GM12878 (cell line): ENCODE results near the gene NACA. TPM values are rescaled to one million over a fixed set of nuclear protein-coding genes. Genes with fewer than 3 reads are reported as not detected.

Source experiments
- ATAC-seq: fragments of 200-7000 bp; cut with Tn5 transposase; 3 replicates; pipeline ENCODE4 v1.9.1; 2020; ENCODE audit warnings: mild to moderate bottlenecking, moderate library complexity
- BruUV-seq: library from RNA; stranded (reverse); fragments of 400-500 nt; replicated peaks from 2 replicates; lab custom pipeline; 2021; lab: Mats Ljungman, UMichigan
- CTCF ChIA-PET: fragments of 300-600 bp; sonication (Branson Sonifier 250); formaldehyde crosslinking; extraction: SDS; loops from one replicate; lab custom pipeline; 2021; ENCODE audit warnings: inconsistent platforms; lab: Yijun Ruan, JAX
- POLR2A ChIA-PET: fragments of 350-600 bp; formaldehyde crosslinking; extraction: SDS; loops from one replicate; lab custom pipeline; 2021; ENCODE audit warnings: inconsistent platforms; lab: Charles Lee
- RAD21 ChIA-PET: fragments of 300-600 bp; sonication (Branson Sonifier 250); formaldehyde crosslinking; loops from one replicate; lab custom pipeline; 2023; ENCODE audit warnings: antibody characterized with exemption; ENCODE audit not compliant: unreplicated experiment; lab: Charles Lee
- SMC1A ChIA-PET: fragments of 300-600 bp; sonication (Branson Sonifier 250); formaldehyde crosslinking; loops from one replicate; lab custom pipeline; 2023; ENCODE audit not compliant: unreplicated experiment, uncharacterized antibody; lab: Charles Lee
- DNase-seq: peaks from one replicate; pipeline ENCODE4 v3.0.0-alpha.2; 2011; ENCODE audit warnings: low read depth, low spot score
- FAIRE-seq: peaks from 3 replicates; lab custom pipeline; 2011; peaks lifted over from hg19 to GRCh38; lab: Jason Lieb, UNC
- H2AFZ ChIP-seq: 2 replicates; pipeline ENCODE4 v1.6.0; 2011; ENCODE audit warnings: low read depth, low read length, control low read depth; ENCODE audit not compliant: control insufficient read depth
- H3K27ac ChIP-seq: 2 replicates; pipeline ENCODE4 v1.5.1; 2011; ENCODE audit warnings: control low read depth; ENCODE audit not compliant: control insufficient read depth, insufficient read depth
- H3K27me3 ChIP-seq, 2 experiments: replicated peaks in 1 of 2; 2 replicates each; pipeline versions ENCODE4 v1.6.0 to v1.6.1; 2011; ENCODE audit warnings: low read length in 1 of 2; ENCODE audit not compliant: control insufficient read depth in 2 of 2, insufficient read depth in 2 of 2
- H3K36me3 ChIP-seq, 2 experiments: 2 replicates each; pipeline ENCODE4 v1.5.1; 2011; ENCODE audit warnings: low read length in 1 of 2; ENCODE audit not compliant: control insufficient read depth in 2 of 2, insufficient read depth in 2 of 2
- H3K4me1 ChIP-seq: 2 replicates; pipeline ENCODE4 v1.6.1; 2011; ENCODE audit warnings: mild to moderate bottlenecking, low read length, moderate library complexity, mixed read lengths; ENCODE audit not compliant: control insufficient read depth, insufficient read depth
- H3K4me2 ChIP-seq: 2 replicates; pipeline ENCODE4 v1.6.0; 2011; ENCODE audit warnings: control low read depth; ENCODE audit not compliant: control insufficient read depth, insufficient read depth
- H3K4me3 ChIP-seq: fragments of 200-600 bp; sonication (generic); 2 replicates; pipeline ENCODE4 v1.5.1; 2016
- H3K79me2 ChIP-seq: 2 replicates; pipeline ENCODE4 v1.6.0; 2011; ENCODE audit warnings: low read length; ENCODE audit not compliant: control insufficient read depth, insufficient read depth
- H3K9ac ChIP-seq: 2 replicates; pipeline ENCODE4 v1.8.0; 2011; ENCODE audit warnings: low read length, control low read depth, mixed read lengths; ENCODE audit not compliant: control insufficient read depth, insufficient read depth
- H3K9me3 ChIP-seq: replicated peaks from 3 replicates; pipeline ENCODE4 v1.5.1; 2011; ENCODE audit warnings: mild to moderate bottlenecking, low read length; ENCODE audit not compliant: control insufficient read depth, insufficient read depth
- H4K20me1 ChIP-seq: 2 replicates; pipeline ENCODE4 v1.6.0; 2011; ENCODE audit not compliant: control insufficient read depth, insufficient read depth
- BHLHE40 ChIP-seq, 2 experiments: fragments of 450-650 bp in 1 of 2; IDR thresholded peaks; 2 replicates each; pipeline ENCODE4 v1.6.1; 2011 to 2017; ENCODE audit warnings: low read depth in 2 of 2, borderline replicate concordance in 1 of 2, improper control_type of control experiment in 1 of 2, low read length in 1 of 2, mild to moderate bottlenecking in 1 of 2
- BMI1 ChIP-seq: fragments of 450-650 bp; IDR thresholded peaks from 2 replicates; pipeline ENCODE4 v1.6.1; 2016; ENCODE audit warnings: mild to moderate bottlenecking, moderate library complexity, borderline replicate concordance
- CBFB ChIP-seq: IDR thresholded peaks from 2 replicates; pipeline ENCODE4 v1.6.1; 2016; ENCODE audit warnings: antibody characterized with exemption, low read depth
- JUNB ChIP-seq: IDR thresholded peaks from 2 replicates; pipeline ENCODE4 v1.6.1; 2016; ENCODE audit warnings: antibody characterized with exemption, mild to moderate bottlenecking
- MYC ChIP-seq: IDR thresholded peaks from 2 replicates; pipeline ENCODE4 v1.6.1; 2011; ENCODE audit warnings: mild to moderate bottlenecking, low read length, moderate library complexity, inconsistent platforms; ENCODE audit not compliant: insufficient read depth, insufficient replicate concordance, insufficient read length, severe bottlenecking
- PML ChIP-seq: IDR thresholded peaks from 2 replicates; pipeline ENCODE4 v1.6.1; 2012; ENCODE audit warnings: low read length, inconsistent platforms
- POLR2A ChIP-seq: IDR thresholded peaks from 2 replicates; pipeline ENCODE4 v1.6.1; 2011; ENCODE audit warnings: low read depth, mild to moderate bottlenecking, low read length
- RUNX3 ChIP-seq: IDR thresholded peaks from 2 replicates; pipeline ENCODE4 v1.6.1; 2012; ENCODE audit warnings: low read length, inconsistent platforms
- WRNIP1 ChIP-seq: IDR thresholded peaks from 2 replicates; pipeline ENCODE4 v1.6.1; 2011; ENCODE audit warnings: low read depth, low read length, improper control_type of control experiment, borderline replicate concordance
- ZNF687 ChIP-seq: fragments of 450-650 bp; IDR thresholded peaks from 2 replicates; pipeline ENCODE4 v1.6.1; 2017; ENCODE audit warnings: mild to moderate bottlenecking, moderate library complexity
- WGBS: methylation state at CpG from one replicate; pipeline ENCODE4 v1.1.6; 2016; ENCODE audit warnings: low lambda C conversion rate; ENCODE audit not compliant: insufficient replicate concordance, insufficient coverage; ENCODE audit errors: missing lambda C conversion rate; 5-methylcytosine and 5-hydroxymethylcytosine counted together
- in situ Hi-C: fragments of 300-500 bp; cut with MboI; formaldehyde crosslinking; loops from 9 replicates; pipeline ENCODE4 v1.14.3; 2018; ENCODE audit warnings: mixed read lengths
- intact Hi-C: fragments of 100-400 bp; cut with micrococcal nuclease; formaldehyde crosslinking; loops from one replicate; pipeline ENCODE4 v1.14.2; 2022; ENCODE audit not compliant: unreplicated experiment
- polyA plus RNA-seq, 11 experiments: library from polyadenylated mRNA; depleted of rRNA in 4 of 11; unstranded in 6 of 11; stranded (reverse) in 5 of 11; fragments of >200 nt; fragmentation: Nextera tagmentation in 4 of 11; fragmentation: Illumina TruSeq in 1 of 11; extraction: Ambion mirVana in 4 of 11; extraction: Trizol in 1 of 11; gene quantifications; 1 replicate in 1 of 11; 2 replicates in 10 of 11; pipeline versions ENCODE4 v1.2.1 to v1.2.3, GENCODE V29; 2011 to 2016; ENCODE audit warnings: inconsistent platforms in 2 of 11, missing spikeins in 2 of 11, low read depth in 1 of 11
- total RNA-seq, 4 experiments: library from RNA; depleted of rRNA in 3 of 4; stranded (reverse); fragments of >200 nt in 3 of 4; fragmentation: Illumina TruSeq in 1 of 4; extraction: Trizol in 1 of 4; gene quantifications; 2 replicates each; pipeline versions ENCODE4 v1.2.1 to v1.2.3, GENCODE V29; 2013 to 2021

NACA gene
- total and polyA plus RNA-seq, 10 of the 15 experiments (the other 5 are each of a cell fraction or from before 2014, with no cell fraction given) = 1,181 to 2,782 (median 1,905) TPM

GRCh38 chr12:56678852-56679251 lies 46.2 kb downstream of the NACA start:
- RAD21 ChIA-PET = interaction anchor here (0.6 to 0.8 kb wide), 2 partner anchors 20 to 36 kb away, joined by 3 read pairs; no protein-coding TSS in a partner anchor
- H2AFZ ChIP-seq = no peak overlapping the region
- no peak for FAIRE-seq
- no TSS peak for BruUV-seq
- peak overlapping the region; percentile 79 for H3K4me2 ChIP-seq
- POLR2A ChIA-PET = interaction anchor here (0.6 to 3.4 kb wide), 5 partner anchors 8 to 36 kb away, joined by 4 to 20 read pairs (median 5); partner anchors contain the start of gene PTGES3
- TF ChIP-seq WRNIP1 (0 out of 2 replicates have a peak, but pooled peaks have one; percentile 64), MYC (no peak), POLR2A (peak; percentile 17; the same call in 1 of the 2 replicates)
- no peak for DNase-seq
- peaks cover 10% of the 10 kb centered on the region for H4K20me1 ChIP-seq
- H3K79me2 ChIP-seq = peaks cover 93% of the 10 kb centered on the region
- no peak for ATAC-seq
- peaks cover 4 to 30% of the 10 kb centered on the region in 2 experiments for H3K36me3 ChIP-seq
- SMC1A ChIA-PET = interaction anchor here (1.2 to 2.3 kb wide), 3 partner anchors 11 to 32 kb away, joined by 3 to 10 read pairs (median 5); no protein-coding TSS in a partner anchor
- no peaks in the 10 kb centered on the region for H3K27me3 ChIP-seq
- no peak overlapping the region for H3K9ac ChIP-seq
- 66% methylated on average over 2 of the region's 2 CpGs for WGBS
- CTCF ChIA-PET = interaction anchor here (0.8 to 2.8 kb wide), 2 partner anchors 18 to 42 kb away, joined by 3 to 12 read pairs; no protein-coding TSS in a partner anchor
- peaks cover 42% of the 10 kb centered on the region for H3K4me1 ChIP-seq
- intact Hi-C loops (no loop called here), in situ Hi-C loops (no loop called here)
- peak overlapping the region; percentile 18; the same call in 1 of the 2 replicates for H3K27ac ChIP-seq
- peak overlapping the region; percentile 25; the same call in 1 of the 2 replicates for H3K4me3 ChIP-seq
- no peaks in the 10 kb centered on the region for H3K9me3 ChIP-seq

GRCh38 chr12:56677680-56678079 lies 47.4 kb downstream of the NACA start:
- in situ Hi-C loops = no loop called here
- peaks cover 42% of the 10 kb centered on the region for H3K4me1 ChIP-seq

More at GRCh38 chr12:56677680-56678079, 47.4 kb downstream of the NACA start:
- H3K4me2 ChIP-seq = peak overlapping the region; percentile 79
- ATAC-seq = peak; percentile 80
- no peak overlapping the region for H3K4me3 ChIP-seq
- H3K36me3 ChIP-seq = peaks cover 4 to 30% of the 10 kb centered on the region in 2 experiments
- no peak overlapping the region for H2AFZ ChIP-seq
- no peaks in the 10 kb centered on the region for H3K9me3 ChIP-seq
- WGBS = 92% methylated on average over 1 of the region's 1 CpG
- ChIA-PET CTCF (interaction anchor here (1.0 to 2.8 kb wide), 3 partner anchors 32 to 76 kb away, joined by 3 to 12 read pairs (median 3); partner anchors contain the start of gene ATP5F1B), SMC1A (interaction anchor here (0.6 to 2.5 kb wide), 7 partner anchors 10 to 91 kb away, joined by 4 to 20 read pairs (median 5); no protein-coding TSS in a partner anchor), POLR2A (interaction anchor here (0.6 to 3.4 kb wide), 9 partner anchors 9 to 839 kb away, joined by 3 to 20 read pairs (median 6); partner anchors contain the start of gene PTGES3), RAD21 (interaction anchor here (0.8 to 2.1 kb wide), 4 partner anchors 11 to 41 kb away, joined by 3 to 7 read pairs (median 3); no protein-coding TSS in a partner anchor)
- peaks cover 90% of the 10 kb centered on the region for H3K79me2 ChIP-seq
- TF ChIP-seq JUNB (peak; percentile 43; the same call in 1 of the 2 replicates), BMI1 (no peak), RUNX3 (peak; percentile 38; the same call in 1 of the 2 replicates), BHLHE40 (IDR thresholded peaks at IDR 0.05; ENCODE audit: borderline replicate concordance in 1 of 2, low read depth in 2 of 2, low read length in 1 of 2) (peak; percentile 55 to 63; a peak in 2 of 4 replicates), PML (no peak), ZNF687 (no peak), CBFB (0 out of 2 replicates have a peak, but pooled peaks have one; percentile 32)
- H3K9ac ChIP-seq = no peak overlapping the region; the same call in 1 of the 2 replicates
- intact Hi-C loops = no loop called here
- no peak for DNase-seq
- FAIRE-seq = no peak
- no TSS peak for BruUV-seq
- H3K27me3 ChIP-seq = no peaks in the 10 kb centered on the region
- peak overlapping the region; percentile 52; the same call in 1 of the 2 replicates for H3K27ac ChIP-seq
- peaks cover 10% of the 10 kb centered on the region for H4K20me1 ChIP-seq
